IMR-90 (cell line): Measurements from ENCODE around the gene UBAP2L. TPM values are rescaled to one million over a fixed set of nuclear protein-coding genes. Genes with fewer than 3 reads are reported as not detected.
A peak's percentile ranks its signal among the peaks of the same experiment; 100 is the strongest.

ENCODE experiments used
- ATAC-seq: fragments of 200-7000 bp; cut with Tn5 transposase; 2 replicates; pipeline ENCODE4 v1.9.1; 2020; ENCODE audit warnings: low read depth, mild to moderate bottlenecking, moderate library complexity
- BruUV-seq: library from RNA; stranded (reverse); fragments of 400-500 nt; replicated peaks from 2 replicates; lab custom pipeline; 2021; lab: Mats Ljungman, UMichigan
- CTCF ChIA-PET: fragments of 300-600 bp; formaldehyde crosslinking; extraction: SDS; loops from one replicate; lab custom pipeline; 2021; ENCODE audit warnings: antibody characterized with exemption; lab: Yijun Ruan, JAX
- POLR2A ChIA-PET: fragments of 300-600 bp; sonication (Branson Sonifier 250); formaldehyde crosslinking; loops from one replicate; lab custom pipeline; 2022; ENCODE audit warnings: antibody characterized with exemption; ENCODE audit not compliant: unreplicated experiment; lab: Charles Lee
- DNase-seq: peaks from one replicate; pipeline ENCODE4 v3.0.0; 2013
- H2AFZ ChIP-seq: replicated peaks from 2 replicates; pipeline ENCODE3; 2013; ENCODE audit warnings: low read length, mild to moderate bottlenecking; ENCODE audit not compliant: poor library complexity
- H2AK5ac ChIP-seq: 2 replicates; pipeline ENCODE4 v1.6.1; 2013; ENCODE audit warnings: low read depth, low read length, inconsistent platforms
- H2AK9ac ChIP-seq: replicated peaks from 2 replicates; pipeline ENCODE3; 2013; ENCODE audit warnings: mild to moderate bottlenecking, low read depth, low read length, moderate library complexity; ENCODE audit not compliant: poor library complexity
- H2BK120ac ChIP-seq: 2 replicates; pipeline ENCODE4 v1.6.1; 2013; ENCODE audit warnings: low read depth, low read length, inconsistent platforms
- H2BK15ac ChIP-seq: 3 replicates; pipeline ENCODE4 v1.6.1; 2013; ENCODE audit warnings: low read depth, low read length, inconsistent platforms
- H2BK20ac ChIP-seq: 2 replicates; pipeline ENCODE4 v1.6.1; 2013; ENCODE audit warnings: low read depth, mild to moderate bottlenecking, inconsistent platforms, low read length, moderate library complexity
- H2BK5ac ChIP-seq: 2 replicates; pipeline ENCODE4 v1.6.1; 2013; ENCODE audit warnings: mild to moderate bottlenecking, low read depth, low read length, inconsistent platforms; ENCODE audit not compliant: poor library complexity, severe bottlenecking
- H3K14ac ChIP-seq: replicated peaks from 2 replicates; pipeline ENCODE4 v1.6.1; 2013; ENCODE audit warnings: low read depth, low read length, inconsistent platforms
- H3K18ac ChIP-seq: 2 replicates; pipeline ENCODE4 v1.6.1; 2013; ENCODE audit warnings: low read depth, low read length, control low read depth
- H3K23ac ChIP-seq: 2 replicates; pipeline ENCODE4 v1.6.1; 2013; ENCODE audit warnings: low read depth, low read length, inconsistent platforms
- H3K27ac ChIP-seq: 2 replicates; pipeline ENCODE4 v1.5.1; 2013; ENCODE audit warnings: mild to moderate bottlenecking, control low read depth, low read length; ENCODE audit not compliant: insufficient read depth
- H3K27me3 ChIP-seq: 2 replicates; pipeline ENCODE4 v1.6.1; 2013; ENCODE audit warnings: low read length; ENCODE audit not compliant: control insufficient read depth, insufficient read depth
- H3K36me3 ChIP-seq: 2 replicates; pipeline ENCODE4 v1.6.1; 2013; ENCODE audit warnings: low read length, mixed read lengths; ENCODE audit not compliant: control insufficient read depth, insufficient read depth
- H3K4ac ChIP-seq: 2 replicates; pipeline ENCODE4 v1.6.1; 2013; ENCODE audit warnings: low read depth, low read length, inconsistent platforms
- H3K4me1 ChIP-seq: 2 replicates; pipeline ENCODE4 v1.6.1; 2013; ENCODE audit warnings: low read length, mixed read lengths; ENCODE audit not compliant: control insufficient read depth, insufficient read depth
- H3K4me2 ChIP-seq: 2 replicates; pipeline ENCODE4 v1.6.1; 2013; ENCODE audit warnings: low read depth, mild to moderate bottlenecking, control low read depth, low read length, moderate library complexity
- H3K4me3 ChIP-seq: 2 replicates; pipeline ENCODE4 v1.5.1; 2013; ENCODE audit warnings: low read depth, mild to moderate bottlenecking, control low read depth, low read length, moderate library complexity; ENCODE audit not compliant: insufficient read depth
- H3K56ac ChIP-seq: 2 replicates; pipeline ENCODE4 v1.6.1; 2013; ENCODE audit warnings: low read length, inconsistent platforms; ENCODE audit not compliant: insufficient read depth; ENCODE audit errors: extremely low read depth
- H3K79me1 ChIP-seq, 2 experiments: 2 replicates each; pipeline ENCODE4 v1.6.1; 2013; ENCODE audit warnings: low read length in 2 of 2, inconsistent platforms in 1 of 2, low read depth in 1 of 2
- H3K9ac ChIP-seq: 2 replicates; pipeline ENCODE4 v1.6.1; 2013; ENCODE audit warnings: low read depth, low read length, control low read depth
- H3K9me1 ChIP-seq: 2 replicates; pipeline ENCODE4 v1.6.1; 2013; ENCODE audit warnings: low read length, inconsistent platforms; ENCODE audit not compliant: insufficient read depth
- H3K9me3 ChIP-seq: 2 replicates; pipeline ENCODE4 v1.6.1; 2013; ENCODE audit warnings: low read length; ENCODE audit not compliant: control insufficient read depth, insufficient read depth
- H4K20me1 ChIP-seq: 2 replicates; pipeline ENCODE4 v1.6.1; 2013; ENCODE audit warnings: low read length, inconsistent platforms; ENCODE audit not compliant: insufficient read depth
- H4K5ac ChIP-seq: 2 replicates; pipeline ENCODE4 v1.6.1; 2013; ENCODE audit warnings: mild to moderate bottlenecking, low read depth, low read length, control low read depth
- H4K8ac ChIP-seq, 2 experiments: 2 replicates each; pipeline ENCODE4 v1.6.1; 2013; ENCODE audit warnings: low read depth in 2 of 2, low read length in 2 of 2, control low read depth in 1 of 2, inconsistent platforms in 1 of 2
- H4K91ac ChIP-seq: 2 replicates; pipeline ENCODE4 v1.6.1; 2013; ENCODE audit warnings: low read depth, low read length, inconsistent platforms; ENCODE audit not compliant: insufficient read depth
- BHLHE40 ChIP-seq: fragments of 150-350 bp; IDR thresholded peaks from 2 replicates; pipeline ENCODE4 v1.6.1; 2016; ENCODE audit warnings: mild to moderate bottlenecking, low read depth, low read length
- CEBPB ChIP-seq: IDR thresholded peaks from 2 replicates; pipeline ENCODE4 v1.6.1; 2012; ENCODE audit warnings: low read depth, low read length, improper control_type of control experiment
- FOS ChIP-seq: fragments of 150-350 bp; IDR thresholded peaks from 2 replicates; pipeline ENCODE4 v1.6.1; 2016; ENCODE audit warnings: low read depth, low read length
- MAFK ChIP-seq: IDR thresholded peaks from 2 replicates; pipeline ENCODE4 v1.6.1; 2012; ENCODE audit warnings: low read depth, low read length, improper control_type of control experiment
- MAZ ChIP-seq: IDR thresholded peaks from 2 replicates; pipeline ENCODE4 v1.6.1; 2012; ENCODE audit warnings: low read depth, mild to moderate bottlenecking, low read length, improper control_type of control experiment, moderate library complexity, borderline replicate concordance
- MXI1 ChIP-seq: IDR thresholded peaks from 2 replicates; pipeline ENCODE4 v1.6.1; 2012; ENCODE audit warnings: low read depth, mild to moderate bottlenecking, low read length, moderate library complexity, borderline replicate concordance
- NFE2L2 ChIP-seq: fragments of 150-350 bp; IDR thresholded peaks from 2 replicates; pipeline ENCODE4 v1.6.1; 2016; ENCODE audit warnings: low read depth, mild to moderate bottlenecking, low read length
- POLR2A ChIP-seq: IDR thresholded peaks from 2 replicates; pipeline ENCODE4 v1.6.1; 2012; ENCODE audit warnings: mild to moderate bottlenecking, low read depth, low read length
- RFX5 ChIP-seq: IDR thresholded peaks from 2 replicates; pipeline ENCODE4 v1.8.0; 2012; ENCODE audit warnings: low read depth, mild to moderate bottlenecking, low read length, moderate library complexity
- WGBS, 2 experiments: methylation state at CpG; one replicate each; pipeline versions ENCODE4 v1.1.5 to v1.1.7; 2013; ENCODE audit warnings: missing lambda C conversion rate in 2 of 2; ENCODE audit not compliant: insufficient read length in 1 of 2; ENCODE audit errors: extremely low coverage in 2 of 2; 5-methylcytosine and 5-hydroxymethylcytosine counted together
- dilution Hi-C: fragments of 300-500 bp; cut with HindIII; formaldehyde crosslinking; loops from one replicate; pipeline ENCODE4 v1.14.3; 2018; ENCODE audit warnings: low sequenced_read_pairs; ENCODE audit not compliant: unreplicated experiment
- in situ Hi-C: fragments of 300-500 bp; cut with MboI; formaldehyde crosslinking; loops from 3 replicates; pipeline ENCODE4 v1.14.3; 2019; ENCODE audit warnings: low sequenced_read_pairs, inconsistent platforms, mixed read lengths
- intact Hi-C: fragments of 100-400 bp; cut with micrococcal nuclease; formaldehyde crosslinking; loops from 2 replicates; pipeline ENCODE4 v1.10.0; 2022
- polyA plus RNA-seq, 3 experiments: library from polyadenylated mRNA; depleted of rRNA; stranded (reverse); fragments of >200 nt; gene quantifications; 2 replicates each; pipeline ENCODE4 v1.2.3, GENCODE V29; 2012; ENCODE audit warnings: low replicate concordance in 1 of 3
- total RNA-seq: library from RNA; depleted of rRNA; stranded (reverse); fragments of >200 nt; gene quantifications from 2 replicates; pipeline ENCODE4 v1.2.3, GENCODE V29; 2012
- TF ChIP-seq, protein P1 (sequence below): fragments of 150-350 bp; IDR thresholded peaks from 2 replicates; pipeline ENCODE4 v1.6.1; 2016; ENCODE audit warnings: low read depth, mild to moderate bottlenecking, low read length, moderate library complexity, borderline replicate concordance
- TF ChIP-seq, protein P2 (sequence below): fragments of 150-350 bp; IDR thresholded peaks from 2 replicates; pipeline ENCODE4 v1.6.1; 2017; ENCODE audit warnings: mild to moderate bottlenecking, antibody characterized with exemption, low read length, low read depth
- TF ChIP-seq, protein P3 (sequence below): conservative IDR thresholded peaks from 2 replicates; pipeline ENCODE4 v1.5.1; 2012; ENCODE audit warnings: mild to moderate bottlenecking, low read depth, low read length, improper control_type of control experiment

UBAP2L gene
- total and polyA plus RNA-seq, 2 of the 4 experiments (the other 2 are of a cell fraction) = 57.5 to 149 TPM

DNA sequence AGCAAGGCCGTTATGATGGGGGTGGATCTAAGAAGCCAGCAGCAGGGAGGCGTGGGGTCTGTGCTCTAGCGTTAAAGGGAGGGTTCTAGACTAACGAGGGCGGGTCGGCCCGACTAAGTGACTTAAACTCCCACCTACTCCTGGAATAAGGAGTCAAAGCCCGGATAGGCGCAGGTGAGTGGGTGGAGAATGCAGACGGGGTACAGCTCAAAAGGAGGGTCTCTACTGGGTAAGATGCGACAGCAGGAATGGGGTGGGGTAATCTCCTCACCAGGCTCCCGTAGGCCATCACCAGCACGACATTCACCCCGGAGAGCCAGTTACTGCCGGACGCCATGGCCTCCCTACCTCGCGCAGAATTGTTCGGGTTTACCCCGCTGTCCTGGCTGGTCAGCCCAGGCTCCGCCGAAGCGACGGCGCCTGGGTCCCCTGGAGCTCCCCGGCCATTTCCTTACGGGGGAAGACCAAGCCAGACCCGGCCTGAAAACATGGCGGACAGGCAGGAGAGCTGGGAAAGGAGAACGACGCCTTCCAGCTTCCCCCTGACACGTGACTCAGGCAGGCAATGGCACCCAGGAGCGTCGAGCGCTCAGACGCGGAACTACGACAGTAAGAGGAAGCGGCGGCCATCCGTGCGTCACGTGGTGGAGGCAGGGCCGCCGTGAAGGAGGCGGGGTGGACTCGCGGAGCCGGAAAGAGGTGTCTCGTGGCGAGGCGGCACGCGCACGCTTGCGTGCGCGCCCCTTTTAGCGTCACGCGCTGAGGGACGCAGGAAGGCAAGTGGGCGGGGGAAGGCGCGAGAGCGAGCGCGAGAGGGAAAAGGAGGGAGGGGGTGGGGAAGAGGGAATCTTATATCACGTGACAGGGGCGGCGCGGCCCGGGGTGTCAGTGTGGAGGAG lies at the start of gene UBAP2L (continued):
- TF ChIP-seq MAZ (peak; percentile 95), BHLHE40 (peak; percentile 97)
- TF ChIP-seq, protein P1, sequence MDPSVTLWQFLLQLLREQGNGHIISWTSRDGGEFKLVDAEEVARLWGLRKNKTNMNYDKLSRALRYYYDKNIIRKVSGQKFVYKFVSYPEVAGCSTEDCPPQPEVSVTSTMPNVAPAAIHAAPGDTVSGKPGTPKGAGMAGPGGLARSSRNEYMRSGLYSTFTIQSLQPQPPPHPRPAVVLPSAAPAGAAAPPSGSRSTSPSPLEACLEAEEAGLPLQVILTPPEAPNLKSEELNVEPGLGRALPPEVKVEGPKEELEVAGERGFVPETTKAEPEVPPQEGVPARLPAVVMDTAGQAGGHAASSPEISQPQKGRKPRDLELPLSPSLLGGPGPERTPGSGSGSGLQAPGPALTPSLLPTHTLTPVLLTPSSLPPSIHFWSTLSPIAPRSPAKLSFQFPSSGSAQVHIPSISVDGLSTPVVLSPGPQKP = no peak

DNA sequence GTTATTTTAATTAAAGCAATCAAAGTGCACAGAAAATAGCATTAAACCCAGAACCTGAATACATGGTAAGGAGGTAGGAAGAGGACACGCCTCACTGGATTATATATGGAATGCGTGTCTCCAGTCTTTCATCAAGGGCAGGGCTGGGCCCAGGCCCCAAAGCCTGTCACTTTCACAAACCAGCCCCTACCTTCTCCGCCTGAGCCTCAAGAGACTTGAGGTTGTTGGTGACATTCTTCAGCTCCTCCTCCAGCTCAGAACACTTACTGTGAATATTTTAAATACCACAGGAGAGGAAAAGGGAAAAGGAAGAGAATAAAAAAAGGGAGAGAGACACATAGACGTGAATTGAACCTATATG lies 49.6 kb upstream of the UBAP2L start:
- Histone ChIP-seq H3K9ac (no peak overlapping the region), H2BK5ac (no peak overlapping the region), H3K27ac (no peak overlapping the region), H3K18ac (no peak overlapping the region), H3K9me3 (no peaks in the 10 kb centered on the region), H4K20me1 (peaks cover 57% of the 10 kb centered on the region), H3K9me1 (peaks cover 2% of the 10 kb centered on the region; the same call in 1 of the 2 replicates), H2AK9ac (no peak overlapping the region), H4K91ac (no peak overlapping the region), H3K4me1 (peaks cover 4% of the 10 kb centered on the region), H3K56ac (no peak overlapping the region), H3K4me3 (no peak overlapping the region), H3K36me3 (peaks cover 70% of the 10 kb centered on the region), H2BK120ac (no peak overlapping the region), H2BK20ac (no peak overlapping the region), H3K14ac (no peak overlapping the region), H3K79me1 (peaks cover 47 to 58% of the 10 kb centered on the region in 2 experiments), H3K27me3 (no peaks in the 10 kb centered on the region), H3K23ac (no peak overlapping the region), H3K4ac (no peak overlapping the region), H2AK5ac (no peak overlapping the region), H2BK15ac (no peak overlapping the region), H2AFZ (no peak overlapping the region), H4K8ac (no peak overlapping the region), H3K4me2 (no peak overlapping the region), H4K5ac (no peak overlapping the region)
- BruUV-seq = no TSS peak
- ATAC-seq (no peak), DNase-seq (no peak)
- CTCF ChIA-PET = no interaction called here
- POLR2A ChIA-PET = no interaction called here
- intact Hi-C loops = no loop called here
- dilution Hi-C loops = no loop called here
- in situ Hi-C loops = no loop called here
- WGBS, 2 experiments = no CpG with 5 or more reads among the region's 4 CpGs
- TF ChIP-seq BHLHE40 = no peak
- no peak for TF ChIP-seq RFX5
- TF ChIP-seq, protein P2, sequence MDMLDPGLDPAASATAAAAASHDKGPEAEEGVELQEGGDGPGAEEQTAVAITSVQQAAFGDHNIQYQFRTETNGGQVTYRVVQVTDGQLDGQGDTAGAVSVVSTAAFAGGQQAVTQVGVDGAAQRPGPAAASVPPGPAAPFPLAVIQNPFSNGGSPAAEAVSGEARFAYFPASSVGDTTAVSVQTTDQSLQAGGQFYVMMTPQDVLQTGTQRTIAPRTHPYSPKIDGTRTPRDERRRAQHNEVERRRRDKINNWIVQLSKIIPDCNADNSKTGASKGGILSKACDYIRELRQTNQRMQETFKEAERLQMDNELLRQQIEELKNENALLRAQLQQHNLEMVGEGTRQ = no peak
- TF ChIP-seq CEBPB = no peak
- TF ChIP-seq, protein P3, sequence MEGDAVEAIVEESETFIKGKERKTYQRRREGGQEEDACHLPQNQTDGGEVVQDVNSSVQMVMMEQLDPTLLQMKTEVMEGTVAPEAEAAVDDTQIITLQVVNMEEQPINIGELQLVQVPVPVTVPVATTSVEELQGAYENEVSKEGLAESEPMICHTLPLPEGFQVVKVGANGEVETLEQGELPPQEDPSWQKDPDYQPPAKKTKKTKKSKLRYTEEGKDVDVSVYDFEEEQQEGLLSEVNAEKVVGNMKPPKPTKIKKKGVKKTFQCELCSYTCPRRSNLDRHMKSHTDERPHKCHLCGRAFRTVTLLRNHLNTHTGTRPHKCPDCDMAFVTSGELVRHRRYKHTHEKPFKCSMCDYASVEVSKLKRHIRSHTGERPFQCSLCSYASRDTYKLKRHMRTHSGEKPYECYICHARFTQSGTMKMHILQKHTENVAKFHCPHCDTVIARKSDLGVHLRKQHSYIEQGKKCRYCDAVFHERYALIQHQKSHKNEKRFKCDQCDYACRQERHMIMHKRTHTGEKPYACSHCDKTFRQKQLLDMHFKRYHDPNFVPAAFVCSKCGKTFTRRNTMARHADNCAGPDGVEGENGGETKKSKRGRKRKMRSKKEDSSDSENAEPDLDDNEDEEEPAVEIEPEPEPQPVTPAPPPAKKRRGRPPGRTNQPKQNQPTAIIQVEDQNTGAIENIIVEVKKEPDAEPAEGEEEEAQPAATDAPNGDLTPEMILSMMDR = no peak
- TF ChIP-seq MXI1 = no peak
- no peak for TF ChIP-seq NFE2L2
- TF ChIP-seq MAZ = no peak
- TF ChIP-seq FOS = no peak
- no peak for TF ChIP-seq POLR2A
- no peak for TF ChIP-seq MAFK
